Epithelial cell of esophagus (primary cell): ENCODE results near the gene SMIM38.

Experiments
- DNase-seq: peaks from one replicate; pipeline ENCODE4 v3.0.0; 2010; ENCODE audit warnings: low read depth
- H3K4me3 ChIP-seq: 2 replicates; pipeline ENCODE4 v1.5.1; 2011; ENCODE audit warnings: mild to moderate bottlenecking, low read length, control low read depth
- CTCF ChIP-seq: IDR thresholded peaks from 2 replicates; pipeline ENCODE4 v1.5.1; 2011; ENCODE audit warnings: low read depth, mild to moderate bottlenecking, low read length, control low read depth, inconsistent platforms; ENCODE audit not compliant: insufficient read depth; ENCODE audit errors: missing control alignments

Gene SMIM38

GRCh38 chr11:69186316-69187260 lies 30.9 kb downstream of the SMIM38 start:
- no peak for TF ChIP-seq CTCF
- no peak overlapping the region for H3K4me3 ChIP-seq
- no peak for DNase-seq

GRCh38 chr11:69187540-69188065 lies 31.9 kb downstream of the SMIM38 start:
- DNase-seq: no peak
- no peak for TF ChIP-seq CTCF
- no peak overlapping the region for H3K4me3 ChIP-seq

- H3K4me3 ChIP-seq: no peak overlapping the region
- no peak for TF ChIP-seq CTCF
- no peak for DNase-seq
Measured at GRCh38 chr11:69189059-69189458, 33.3 kb downstream of the SMIM38 start.

GRCh38 chr11:69190796-69191536 lies 35.2 kb downstream of the SMIM38 start:
- no peak for TF ChIP-seq CTCF
- DNase-seq: no peak
- H3K4me3 ChIP-seq: no peak overlapping the region

GRCh38 chr11:69192301-69192721 lies 36.6 kb downstream of the SMIM38 start:
- TF ChIP-seq CTCF: no peak
- no peak overlapping the region for H3K4me3 ChIP-seq
- no peak for DNase-seq

- H3K4me3 ChIP-seq: no peak overlapping the region
- no peak for TF ChIP-seq CTCF
- no peak for DNase-seq
Measured at GRCh38 chr11:69193151-69193550, 37.4 kb downstream of the SMIM38 start.
